Measurements from ENCODE around the gene ACTR5. TPM values are rescaled to one million over a fixed set of nuclear protein-coding genes. Genes with fewer than 3 reads are reported as not detected.

ACTR5 gene
- polyA plus RNA-seq, 2 donors, result 5.2 to 6.3 TPM

GRCh38 chr20:38728191-38728781 lies 20.0 kb upstream of the ACTR5 start:
- H3K27ac ChIP-seq (ENCODE audit: low read depth in 2 of 2, low read length in 1 of 2), result no peak overlapping the region
- H3K36me3 ChIP-seq (ENCODE audit: control insufficient read depth in 2 of 2, insufficient read depth in 2 of 2, low read length in 1 of 2), result no peaks in the 10 kb centered on the region
- H3K4me3 ChIP-seq (ENCODE audit: low read depth in 1 of 2, low read length in 2 of 2), result no peak overlapping the region
- H3K27me3 ChIP-seq (ENCODE audit: control insufficient read depth in 1 of 2, insufficient read depth in 2 of 2, low read length in 2 of 2), result peaks cover 28 to 76% of the 10 kb centered on the region in 2 donors
- H3K9me3 ChIP-seq (ENCODE audit: control insufficient read depth in 2 of 2, insufficient read depth in 1 of 2, low read depth in 1 of 2, low read length in 1 of 2), result peaks cover 2 to 29% of the 10 kb centered on the region in 2 donors
- H3K4me1 ChIP-seq (ENCODE audit: control insufficient read depth in 2 of 2, insufficient read depth in 2 of 2, low read length in 1 of 2), result peaks cover 14 to 35% of the 10 kb centered on the region in 2 donors
- 6 to 10% methylated on average over 56 of the region's 56 CpGs for WGBS, 2 donors

- WGBS, 2 donors, result 5 to 7% methylated on average over 40 to 41 of the region's 41 CpGs
- peaks cover 24 to 74% of the 10 kb centered on the region in 2 donors for H3K27me3 ChIP-seq (ENCODE audit: control insufficient read depth in 1 of 2, insufficient read depth in 2 of 2, low read length in 2 of 2)
Measured at GRCh38 chr20:38728911-38729642, 19.2 kb upstream of the ACTR5 start.

GRCh38 chr20:38729767-38730166 lies 18.5 kb upstream of the ACTR5 start:
- Histone ChIP-seq H3K9me3 (ENCODE audit: control insufficient read depth in 2 of 2, insufficient read depth in 1 of 2, low read depth in 1 of 2, low read length in 1 of 2) (peaks cover 2 to 28% of the 10 kb centered on the region in 2 donors), H3K36me3 (ENCODE audit: control insufficient read depth in 2 of 2, insufficient read depth in 2 of 2, low read length in 1 of 2) (no peaks in the 10 kb centered on the region), H3K4me3 (ENCODE audit: low read depth in 1 of 2, low read length in 2 of 2) (no peak overlapping the region), H3K4me1 (ENCODE audit: control insufficient read depth in 2 of 2, insufficient read depth in 2 of 2, low read length in 1 of 2) (peaks cover 12 to 30% of the 10 kb centered on the region in 2 donors), H3K27ac (ENCODE audit: low read depth in 2 of 2, low read length in 1 of 2) (no peak overlapping the region), H3K27me3 (ENCODE audit: control insufficient read depth in 1 of 2, insufficient read depth in 2 of 2, low read length in 2 of 2) (peaks cover 24 to 70% of the 10 kb centered on the region in 2 donors)
- WGBS, 2 donors, result 6 to 9% methylated on average over 7 of the region's 7 CpGs

More at GRCh38 chr20:38728911-38729642, 19.2 kb upstream of the ACTR5 start:
- Histone ChIP-seq H3K4me3 (ENCODE audit: low read depth in 1 of 2, low read length in 2 of 2) (no peak overlapping the region), H3K27ac (ENCODE audit: low read depth in 2 of 2, low read length in 1 of 2) (no peak overlapping the region), H3K36me3 (ENCODE audit: control insufficient read depth in 2 of 2, insufficient read depth in 2 of 2, low read length in 1 of 2) (no peaks in the 10 kb centered on the region), H3K4me1 (ENCODE audit: control insufficient read depth in 2 of 2, insufficient read depth in 2 of 2, low read length in 1 of 2) (peaks cover 14 to 33% of the 10 kb centered on the region in 2 donors), H3K9me3 (ENCODE audit: control insufficient read depth in 2 of 2, insufficient read depth in 1 of 2, low read depth in 1 of 2, low read length in 1 of 2) (peaks cover 2 to 28% of the 10 kb centered on the region in 2 donors)

- Histone ChIP-seq H3K27ac (ENCODE audit: low read depth in 2 of 2, low read length in 1 of 2) (no peak overlapping the region), H3K27me3 (ENCODE audit: control insufficient read depth in 1 of 2, insufficient read depth in 2 of 2, low read length in 2 of 2) (peaks cover 24 to 64% of the 10 kb centered on the region in 2 donors), H3K4me3 (ENCODE audit: low read depth in 1 of 2, low read length in 2 of 2) (no peak overlapping the region), H3K9me3 (ENCODE audit: control insufficient read depth in 2 of 2, insufficient read depth in 1 of 2, low read depth in 1 of 2, low read length in 1 of 2) (peaks cover 2 to 24% of the 10 kb centered on the region in 2 donors), H3K36me3 (ENCODE audit: control insufficient read depth in 2 of 2, insufficient read depth in 2 of 2, low read length in 1 of 2) (no peaks in the 10 kb centered on the region), H3K4me1 (ENCODE audit: control insufficient read depth in 2 of 2, insufficient read depth in 2 of 2, low read length in 1 of 2) (peaks cover 11 to 28% of the 10 kb centered on the region in 2 donors)
- 5 to 6% methylated on average over 41 of the region's 41 CpGs for WGBS, 2 donors
Measured at GRCh38 chr20:38730167-38730988, 17.9 kb upstream of the ACTR5 start.

GRCh38 chr20:38730989-38731737 lies 17.1 kb upstream of the ACTR5 start:
- peaks cover 11 to 28% of the 10 kb centered on the region in 2 donors for H3K4me1 ChIP-seq (ENCODE audit: control insufficient read depth in 2 of 2, insufficient read depth in 2 of 2, low read length in 1 of 2)
- H3K27me3 ChIP-seq (ENCODE audit: control insufficient read depth in 1 of 2, insufficient read depth in 2 of 2, low read length in 2 of 2), result peaks cover 21 to 56% of the 10 kb centered on the region in 2 donors
- peak overlapping the region; percentile 7 to 43 for H3K4me3 ChIP-seq (ENCODE audit: low read depth in 1 of 2, low read length in 2 of 2)
- H3K36me3 ChIP-seq (ENCODE audit: control insufficient read depth in 2 of 2, insufficient read depth in 2 of 2, low read length in 1 of 2), result no peaks in the 10 kb centered on the region
- no peak overlapping the region for H3K27ac ChIP-seq (ENCODE audit: low read depth in 2 of 2, low read length in 1 of 2)
- WGBS, 2 donors, result 0 to 1% methylated on average over 40 of the region's 40 CpGs
- peaks cover under 1 to 23% of the 10 kb centered on the region in 2 donors for H3K9me3 ChIP-seq (ENCODE audit: control insufficient read depth in 2 of 2, insufficient read depth in 1 of 2, low read depth in 1 of 2, low read length in 1 of 2)

GRCh38 chr20:38731738-38732113 lies 16.5 kb upstream of the ACTR5 start:
- H3K4me3 ChIP-seq (ENCODE audit: low read depth in 1 of 2, low read length in 2 of 2), result no peak overlapping the region
- H3K9me3 ChIP-seq (ENCODE audit: control insufficient read depth in 2 of 2, insufficient read depth in 1 of 2, low read depth in 1 of 2, low read length in 1 of 2), result peaks cover 0 to 23% of the 10 kb centered on the region in 2 donors
- H3K4me1 ChIP-seq (ENCODE audit: control insufficient read depth in 2 of 2, insufficient read depth in 2 of 2, low read length in 1 of 2), result peaks cover 11 to 28% of the 10 kb centered on the region in 2 donors
- H3K27me3 ChIP-seq (ENCODE audit: control insufficient read depth in 1 of 2, insufficient read depth in 2 of 2, low read length in 2 of 2), result peaks cover 18 to 51% of the 10 kb centered on the region in 2 donors
- H3K27ac ChIP-seq (ENCODE audit: low read depth in 2 of 2, low read length in 1 of 2), result no peak overlapping the region
- 41 to 63% methylated on average over 1 of the region's 1 CpG for WGBS, 2 donors
- H3K36me3 ChIP-seq (ENCODE audit: control insufficient read depth in 2 of 2, insufficient read depth in 2 of 2, low read length in 1 of 2), result no peaks in the 10 kb centered on the region

- 73 to 85% methylated on average over 4 of the region's 4 CpGs for WGBS, 2 donors
- Histone ChIP-seq H3K9me3 (ENCODE audit: control insufficient read depth in 2 of 2, insufficient read depth in 1 of 2, low read depth in 1 of 2, low read length in 1 of 2) (peaks cover 0 to 11% of the 10 kb centered on the region in 2 donors), H3K27ac (ENCODE audit: low read depth in 2 of 2, low read length in 1 of 2) (no peak overlapping the region)
Measured at GRCh38 chr20:38732981-38733380, 15.3 kb upstream of the ACTR5 start.

GRCh38 chr20:38735172-38735571 lies 13.1 kb upstream of the ACTR5 start:
- Histone ChIP-seq H3K9me3 (ENCODE audit: control insufficient read depth in 2 of 2, insufficient read depth in 1 of 2, low read depth in 1 of 2, low read length in 1 of 2) (peaks cover 0 to 5% of the 10 kb centered on the region in 2 donors), H3K4me3 (ENCODE audit: low read depth in 1 of 2, low read length in 2 of 2) (no peak overlapping the region), H3K27me3 (ENCODE audit: control insufficient read depth in 1 of 2, insufficient read depth in 2 of 2, low read length in 2 of 2) (peaks cover 3 to 17% of the 10 kb centered on the region in 2 donors), H3K4me1 (ENCODE audit: control insufficient read depth in 2 of 2, insufficient read depth in 2 of 2, low read length in 1 of 2) (peaks cover 3 to 13% of the 10 kb centered on the region in 2 donors), H3K27ac (ENCODE audit: low read depth in 2 of 2, low read length in 1 of 2) (no peak overlapping the region), H3K36me3 (ENCODE audit: control insufficient read depth in 2 of 2, insufficient read depth in 2 of 2, low read length in 1 of 2) (no peaks in the 10 kb centered on the region)
- WGBS, 2 donors, result 41 to 46% methylated on average over 6 of the region's 6 CpGs

More at GRCh38 chr20:38732981-38733380, 15.3 kb upstream of the ACTR5 start:
- no peak overlapping the region for H3K4me3 ChIP-seq (ENCODE audit: low read depth in 1 of 2, low read length in 2 of 2)
- H3K36me3 ChIP-seq (ENCODE audit: control insufficient read depth in 2 of 2, insufficient read depth in 2 of 2, low read length in 1 of 2), result no peaks in the 10 kb centered on the region
- H3K27me3 ChIP-seq (ENCODE audit: control insufficient read depth in 1 of 2, insufficient read depth in 2 of 2, low read length in 2 of 2), result peaks cover 9 to 38% of the 10 kb centered on the region in 2 donors
- peaks cover 7 to 20% of the 10 kb centered on the region in 2 donors for H3K4me1 ChIP-seq (ENCODE audit: control insufficient read depth in 2 of 2, insufficient read depth in 2 of 2, low read length in 1 of 2)

- Histone ChIP-seq H3K9me3 (ENCODE audit: control insufficient read depth in 2 of 2, insufficient read depth in 1 of 2, low read depth in 1 of 2, low read length in 1 of 2) (no peaks in the 10 kb centered on the region), H3K27me3 (ENCODE audit: control insufficient read depth in 1 of 2, insufficient read depth in 2 of 2, low read length in 2 of 2) (peaks cover 4 to 5% of the 10 kb centered on the region in 2 donors), H3K4me1 (ENCODE audit: control insufficient read depth in 2 of 2, insufficient read depth in 2 of 2, low read length in 1 of 2) (no peaks in the 10 kb centered on the region), H3K4me3 (ENCODE audit: low read depth in 1 of 2, low read length in 2 of 2) (no peak overlapping the region), H3K27ac (ENCODE audit: low read depth in 2 of 2, low read length in 1 of 2) (no peak overlapping the region), H3K36me3 (ENCODE audit: control insufficient read depth in 2 of 2, insufficient read depth in 2 of 2, low read length in 1 of 2) (no peaks in the 10 kb centered on the region)
- WGBS, 2 donors, result 78 to 81% methylated on average over 1 of the region's 1 CpG
Measured at GRCh38 chr20:38737887-38738286, 10.4 kb upstream of the ACTR5 start.

Data from esophagus (tissue), 2 donors.